ENCODE data around the gene DDX17. TPM values are rescaled to one million over a fixed set of nuclear protein-coding genes. Genes with fewer than 3 reads are reported as not detected.

DDX17 gene
- total RNA-seq, 3 donors from 2014 or later (not counting 1 experiment from before 2014, with no cell fraction given) = 571 to 752 (median 578) TPM

DNA sequence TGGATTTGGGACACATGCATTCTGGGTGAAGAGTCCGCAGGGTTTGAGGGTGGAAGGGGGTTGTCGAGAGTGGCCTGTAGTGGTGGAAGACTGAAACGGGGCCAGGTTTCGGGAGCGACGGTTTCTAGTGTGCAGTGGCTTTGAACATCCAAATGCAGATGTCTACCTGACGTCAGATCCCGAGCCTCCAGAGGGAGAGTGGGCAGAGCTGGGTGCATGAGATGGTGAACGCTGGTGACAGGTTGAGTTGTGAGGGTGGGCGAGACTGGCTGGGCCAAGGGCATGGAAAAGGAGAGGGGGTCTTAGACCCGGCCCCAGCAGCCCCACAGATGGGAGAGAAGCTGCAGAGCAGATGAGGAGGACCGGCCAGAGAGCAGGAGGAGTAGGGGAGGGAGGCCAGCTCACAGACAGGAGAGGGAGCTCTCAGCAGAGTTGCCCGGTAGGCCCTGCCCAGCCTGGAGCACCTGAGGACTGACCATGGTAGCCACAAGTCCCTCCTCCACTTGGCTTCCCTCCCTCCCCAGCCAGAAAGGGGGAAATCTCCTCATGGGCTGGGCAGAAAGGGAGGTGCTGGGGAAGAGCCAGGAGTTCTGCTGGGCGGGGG is 65.3 kb downstream of the DDX17 start:
- no peak overlapping the region for H3K4me3 Mint-ChIP-seq
- no peaks in the 10 kb centered on the region for H3K36me3 Mint-ChIP-seq
- Histone ChIP-seq H3K4me3 (ENCODE audit: low read length) (no peak overlapping the region), H3K27ac (ENCODE audit: low read length) (no peak overlapping the region), H3K9me3 (ENCODE audit: control insufficient read depth, insufficient read depth, low read length) (no peaks in the 10 kb centered on the region), H3K27me3 (ENCODE audit: control insufficient read depth, insufficient read depth, low read length) (no peaks in the 10 kb centered on the region), H3K4me1 (ENCODE audit: control insufficient read depth, insufficient read depth, low read length) (no peaks in the 10 kb centered on the region), H3K36me3 (ENCODE audit: control insufficient read depth, insufficient read depth, low read length) (no peaks in the 10 kb centered on the region)
- DNase-seq (no peak), ATAC-seq (no peak)
- no peak overlapping the region for H3K27ac Mint-ChIP-seq
- peaks cover 0 to 21% of the 10 kb centered on the region in 2 donors for H3K27me3 Mint-ChIP-seq (ENCODE audit: low read depth in 2 of 2)
- no peaks in the 10 kb centered on the region for H3K4me1 Mint-ChIP-seq
- 87% methylated on average over 13 of the region's 14 CpGs for WGBS (ENCODE audit: insufficient coverage)
- TF ChIP-seq, protein P1, sequence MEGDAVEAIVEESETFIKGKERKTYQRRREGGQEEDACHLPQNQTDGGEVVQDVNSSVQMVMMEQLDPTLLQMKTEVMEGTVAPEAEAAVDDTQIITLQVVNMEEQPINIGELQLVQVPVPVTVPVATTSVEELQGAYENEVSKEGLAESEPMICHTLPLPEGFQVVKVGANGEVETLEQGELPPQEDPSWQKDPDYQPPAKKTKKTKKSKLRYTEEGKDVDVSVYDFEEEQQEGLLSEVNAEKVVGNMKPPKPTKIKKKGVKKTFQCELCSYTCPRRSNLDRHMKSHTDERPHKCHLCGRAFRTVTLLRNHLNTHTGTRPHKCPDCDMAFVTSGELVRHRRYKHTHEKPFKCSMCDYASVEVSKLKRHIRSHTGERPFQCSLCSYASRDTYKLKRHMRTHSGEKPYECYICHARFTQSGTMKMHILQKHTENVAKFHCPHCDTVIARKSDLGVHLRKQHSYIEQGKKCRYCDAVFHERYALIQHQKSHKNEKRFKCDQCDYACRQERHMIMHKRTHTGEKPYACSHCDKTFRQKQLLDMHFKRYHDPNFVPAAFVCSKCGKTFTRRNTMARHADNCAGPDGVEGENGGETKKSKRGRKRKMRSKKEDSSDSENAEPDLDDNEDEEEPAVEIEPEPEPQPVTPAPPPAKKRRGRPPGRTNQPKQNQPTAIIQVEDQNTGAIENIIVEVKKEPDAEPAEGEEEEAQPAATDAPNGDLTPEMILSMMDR (IDR thresholded peaks at IDR 0.05) = no peak
- intact Hi-C loops (cut with micrococcal nuclease) = no loop called here
- no peaks in the 10 kb centered on the region for H3K9me3 Mint-ChIP-seq

DNA sequence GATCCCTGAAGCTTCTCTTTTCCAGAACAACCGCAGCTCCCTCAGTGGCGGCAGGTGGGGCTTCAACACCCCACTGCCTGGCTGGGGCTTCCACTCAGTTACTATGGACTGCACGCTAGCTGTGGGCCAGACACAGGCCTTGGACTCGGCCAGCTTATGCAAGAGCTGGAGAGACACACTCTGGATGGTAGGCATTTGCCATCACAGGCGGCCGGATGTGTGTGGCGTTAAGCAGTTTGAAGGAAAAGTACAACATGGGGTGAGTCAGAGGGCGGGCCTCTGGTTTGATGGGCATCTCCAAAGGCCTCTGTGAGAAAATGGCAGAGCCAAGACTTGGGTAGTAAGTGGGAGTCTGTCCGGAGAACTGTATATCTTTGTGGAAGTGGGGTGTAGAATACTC is 68.7 kb downstream of the DDX17 start:
- Mint-ChIP-seq H3K4me3 (no peak overlapping the region), H3K27me3 (ENCODE audit: low read depth in 2 of 2) (peaks cover 0 to 5% of the 10 kb centered on the region in 2 donors), H3K9me3 (no peaks in the 10 kb centered on the region), H3K27ac (no peak overlapping the region), H3K4me1 (no peaks in the 10 kb centered on the region), H3K36me3 (no peaks in the 10 kb centered on the region)
- intact Hi-C loops (cut with micrococcal nuclease) = no loop called here
- no peak overlapping the region for H3K27ac ChIP-seq (ENCODE audit: low read length)
- no peaks in the 10 kb centered on the region for H3K27me3 ChIP-seq (ENCODE audit: control insufficient read depth, insufficient read depth, low read length)
- DNase-seq (no peak), ATAC-seq (no peak)
- 91% methylated on average over 9 of the region's 9 CpGs for WGBS (ENCODE audit: insufficient coverage)
- H3K4me3 ChIP-seq (ENCODE audit: low read length) = no peak overlapping the region
- no peaks in the 10 kb centered on the region for H3K9me3 ChIP-seq (ENCODE audit: control insufficient read depth, insufficient read depth, low read length)
- no peaks in the 10 kb centered on the region for H3K36me3 ChIP-seq (ENCODE audit: control insufficient read depth, insufficient read depth, low read length)
- TF ChIP-seq, protein P1 (IDR thresholded peaks at IDR 0.05) = no peak
- no peaks in the 10 kb centered on the region for H3K4me1 ChIP-seq (ENCODE audit: control insufficient read depth, insufficient read depth, low read length)

DNA sequence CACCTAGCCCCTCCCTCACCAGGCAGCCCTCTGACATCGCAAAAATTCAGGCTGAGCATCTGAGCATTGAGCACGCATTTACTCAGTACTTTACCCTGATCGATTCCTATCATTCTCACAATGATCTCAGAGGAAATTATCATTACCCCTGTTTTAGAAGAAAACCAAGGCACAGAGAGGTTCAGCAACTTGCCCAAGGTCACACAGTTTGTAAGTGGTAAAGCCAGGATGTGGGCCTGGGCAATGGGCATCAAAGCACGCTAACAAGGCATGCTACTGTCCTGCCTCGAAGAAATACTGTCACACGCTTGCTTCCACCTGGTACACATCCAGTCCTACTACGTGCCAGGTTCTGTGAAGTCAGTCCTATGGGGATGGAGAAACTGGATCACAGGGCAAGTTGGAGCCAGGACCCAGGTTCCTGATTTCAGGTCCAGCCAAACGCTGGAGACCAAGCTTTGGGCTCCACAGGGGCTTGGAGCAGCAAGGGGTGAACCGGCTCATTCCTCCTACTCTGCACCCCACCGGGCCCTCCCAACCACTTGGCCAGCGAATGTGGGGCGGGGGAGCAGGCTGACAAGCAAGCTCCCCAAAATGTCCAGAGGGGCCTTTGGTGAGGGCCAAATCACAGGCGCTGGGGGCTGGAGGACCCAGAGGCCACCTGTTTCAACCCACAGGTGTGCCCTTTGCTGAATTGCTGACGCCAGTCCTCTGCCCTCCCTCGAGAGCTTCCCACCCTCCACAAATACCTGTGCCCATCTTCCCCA is 69.3 kb downstream of the DDX17 start:
- ATAC-seq (no peak), DNase-seq (no peak)
- Histone ChIP-seq H3K4me3 (ENCODE audit: low read length) (no peak overlapping the region), H3K4me1 (ENCODE audit: control insufficient read depth, insufficient read depth, low read length) (no peaks in the 10 kb centered on the region), H3K9me3 (ENCODE audit: control insufficient read depth, insufficient read depth, low read length) (no peaks in the 10 kb centered on the region), H3K27me3 (ENCODE audit: control insufficient read depth, insufficient read depth, low read length) (no peaks in the 10 kb centered on the region), H3K36me3 (ENCODE audit: control insufficient read depth, insufficient read depth, low read length) (no peaks in the 10 kb centered on the region), H3K27ac (ENCODE audit: low read length) (no peak overlapping the region)
- H3K4me1 Mint-ChIP-seq = no peaks in the 10 kb centered on the region
- 85% methylated on average over 15 of the region's 15 CpGs for WGBS (ENCODE audit: insufficient coverage)
- H3K9me3 Mint-ChIP-seq = no peaks in the 10 kb centered on the region
- H3K4me3 Mint-ChIP-seq = no peak overlapping the region
- intact Hi-C loops (cut with micrococcal nuclease) = no loop called here
- TF ChIP-seq, protein P1 (IDR thresholded peaks at IDR 0.05) = no peak
- H3K36me3 Mint-ChIP-seq = no peaks in the 10 kb centered on the region
- H3K27ac Mint-ChIP-seq = no peak overlapping the region
- H3K27me3 Mint-ChIP-seq (ENCODE audit: low read depth in 2 of 2) = peaks cover 0 to 5% of the 10 kb centered on the region in 2 donors
